ENCODE results near the gene NUAK1.

GRCh38 chr12:106094304-106094703 lies 44.5 kb downstream of the NUAK1 start:
- TF ChIP-seq POLR2AphosphoS5 (IDR thresholded peaks at IDR 0.05; ENCODE audit: low read depth, low read length), result no peak
- TF ChIP-seq SIN3A (IDR thresholded peaks at IDR 0.05; ENCODE audit: borderline replicate concordance, insufficient read depth, low read length), result no peak
- TF ChIP-seq REST (IDR thresholded peaks at IDR 0.05; ENCODE audit: insufficient read depth in 1 of 2, low read depth in 2 of 2, low read length in 2 of 2), result no peak
